Body of pancreas (tissue), 4 donors: ENCODE measurements around the gene SUSD3. TPM values are rescaled to one million over a fixed set of nuclear protein-coding genes. Genes with fewer than 3 reads are reported as not detected.

Experiments
- ATAC-seq: fragments of 150-250 bp; one replicate; pipeline ENCODE4 v1.9.1; 2016
- DNase-seq, 4 donors: peaks; one replicate each; pipeline ENCODE4 v3.0.0-alpha.2; 2019
- H3K27ac ChIP-seq, 4 donors: fragments of 200-600 bp; sonication (generic); 1 replicate in 3 of 4; 2 replicates in 1 of 4; pipeline versions ENCODE4 v1.5.1 to v1.6.1; 2016 to 2019; ENCODE audit warnings: mild to moderate bottlenecking in 1 of 4, mixed read lengths in 1 of 4, moderate library complexity in 1 of 4
- H3K27me3 ChIP-seq, 2 donors: fragments of 200-600 bp; sonication (generic); one replicate each; pipeline ENCODE4 v1.6.0; 2016; ENCODE audit warnings: mild to moderate bottlenecking in 1 of 2
- H3K36me3 ChIP-seq, 2 donors: fragments of 200-600 bp; sonication (generic); replicated peaks in 1 of 2; 2 replicates each; pipeline ENCODE4 v1.5.1; 2016; ENCODE audit warnings: low read depth in 2 of 2; ENCODE audit not compliant: insufficient read depth in 1 of 2
- H3K4me1 ChIP-seq: fragments of 200-600 bp; sonication (generic); one replicate; pipeline ENCODE4 v1.6.0; 2016
- H3K4me3 ChIP-seq, 2 donors: fragments of 200-600 bp; sonication (generic); 1 replicate in 1 of 2; 2 replicates in 1 of 2; pipeline ENCODE4 v1.5.1; 2016 to 2019
- H3K9me3 ChIP-seq, 3 donors: fragments of 200-600 bp; sonication (generic); 1 replicate in 2 of 3; 2 replicates in 1 of 3; pipeline ENCODE4 v1.5.1; 2016
- POLR2A ChIP-seq, 3 donors: fragments of 450-650 bp; IDR thresholded peaks; one replicate each; pipeline ENCODE4 v1.6.1; 2016; ENCODE audit warnings: antibody characterized with exemption in 3 of 3, mild to moderate bottlenecking in 2 of 3
- WGBS, 2 donors: methylation state at CpG; one replicate each; pipeline ENCODE4 v1.1.5; 2017; 5-methylcytosine and 5-hydroxymethylcytosine counted together
- intact Hi-C: fragments of 100-400 bp; cut with DNase I; formaldehyde crosslinking; loops from one replicate; pipeline ENCODE4 v1.15.1; 2023
- total RNA-seq, 2 donors: library from RNA; depleted of rRNA; stranded (reverse); fragments of >200 nt; gene quantifications; one replicate each; pipeline ENCODE4 v1.1.0, GENCODE V29; 2016
- TF ChIP-seq, protein P1 (sequence below), 7 experiments: fragments of 450-650 bp in 4 of 7; fragments of 200-600 bp in 3 of 7; sonication (generic) in 3 of 7; IDR thresholded peaks; one replicate each; pipeline ENCODE4 v1.5.1; 2016 to 2019; ENCODE audit warnings: antibody characterized with exemption in 7 of 7

The SUSD3 gene
- total RNA-seq, 2 donors from 2014 or later: 3.6 TPM; not detected in 1

DNA sequence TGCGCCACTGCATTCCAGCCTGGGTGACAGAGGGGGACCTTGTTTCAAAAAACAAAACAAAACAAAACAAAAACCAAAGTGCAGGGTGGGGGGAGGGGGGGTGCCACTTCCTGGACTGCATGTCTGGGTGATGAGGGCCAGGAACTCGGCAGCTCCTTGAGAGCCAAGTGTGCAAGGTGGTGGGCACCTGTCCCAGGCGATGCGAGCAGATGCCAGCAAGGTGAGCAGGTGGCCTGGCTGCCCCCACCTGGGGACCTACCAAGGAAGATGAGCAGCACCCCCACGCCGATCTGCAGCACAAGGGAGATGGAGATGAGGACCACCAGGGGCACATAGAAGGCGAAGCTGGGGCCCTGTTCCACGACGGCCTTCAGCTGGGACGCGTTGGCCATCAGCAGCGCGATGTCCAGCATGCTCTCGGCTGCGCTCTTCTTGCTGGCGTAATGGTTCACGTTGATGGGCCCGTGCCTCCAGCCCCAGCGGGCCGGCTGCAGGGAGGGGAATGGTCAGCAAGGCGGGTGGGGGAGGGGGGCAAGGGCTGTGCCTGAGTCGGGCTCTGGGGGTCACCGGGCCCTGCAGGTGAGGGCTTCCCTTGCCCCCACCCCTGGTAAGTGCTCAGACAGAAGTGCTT is 67.8 kb downstream of the SUSD3 start:
- intact Hi-C loops: no loop called here
- Histone ChIP-seq H3K27ac (peak overlapping the region in 1 of 4 donors; percentile 20), H3K4me1 (peaks cover 24% of the 10 kb centered on the region), H3K9me3 (no peaks in the 10 kb centered on the region), H3K36me3 (peaks cover 0 to 4% of the 10 kb centered on the region in 2 donors), H3K4me3 (no peak overlapping the region), H3K27me3 (no peaks in the 10 kb centered on the region)
- WGBS, 2 donors: 80 to 89% methylated on average over 13 to 21 of the region's 23 CpGs
- DNase-seq: peak in 2 of 4 donors; percentile 11 to 17
- ATAC-seq: no peak
- no peak for TF ChIP-seq POLR2A (IDR thresholded peaks at IDR 0.05)
- TF ChIP-seq, protein P1, sequence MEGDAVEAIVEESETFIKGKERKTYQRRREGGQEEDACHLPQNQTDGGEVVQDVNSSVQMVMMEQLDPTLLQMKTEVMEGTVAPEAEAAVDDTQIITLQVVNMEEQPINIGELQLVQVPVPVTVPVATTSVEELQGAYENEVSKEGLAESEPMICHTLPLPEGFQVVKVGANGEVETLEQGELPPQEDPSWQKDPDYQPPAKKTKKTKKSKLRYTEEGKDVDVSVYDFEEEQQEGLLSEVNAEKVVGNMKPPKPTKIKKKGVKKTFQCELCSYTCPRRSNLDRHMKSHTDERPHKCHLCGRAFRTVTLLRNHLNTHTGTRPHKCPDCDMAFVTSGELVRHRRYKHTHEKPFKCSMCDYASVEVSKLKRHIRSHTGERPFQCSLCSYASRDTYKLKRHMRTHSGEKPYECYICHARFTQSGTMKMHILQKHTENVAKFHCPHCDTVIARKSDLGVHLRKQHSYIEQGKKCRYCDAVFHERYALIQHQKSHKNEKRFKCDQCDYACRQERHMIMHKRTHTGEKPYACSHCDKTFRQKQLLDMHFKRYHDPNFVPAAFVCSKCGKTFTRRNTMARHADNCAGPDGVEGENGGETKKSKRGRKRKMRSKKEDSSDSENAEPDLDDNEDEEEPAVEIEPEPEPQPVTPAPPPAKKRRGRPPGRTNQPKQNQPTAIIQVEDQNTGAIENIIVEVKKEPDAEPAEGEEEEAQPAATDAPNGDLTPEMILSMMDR (IDR thresholded peaks at IDR 0.05): no peak

DNA sequence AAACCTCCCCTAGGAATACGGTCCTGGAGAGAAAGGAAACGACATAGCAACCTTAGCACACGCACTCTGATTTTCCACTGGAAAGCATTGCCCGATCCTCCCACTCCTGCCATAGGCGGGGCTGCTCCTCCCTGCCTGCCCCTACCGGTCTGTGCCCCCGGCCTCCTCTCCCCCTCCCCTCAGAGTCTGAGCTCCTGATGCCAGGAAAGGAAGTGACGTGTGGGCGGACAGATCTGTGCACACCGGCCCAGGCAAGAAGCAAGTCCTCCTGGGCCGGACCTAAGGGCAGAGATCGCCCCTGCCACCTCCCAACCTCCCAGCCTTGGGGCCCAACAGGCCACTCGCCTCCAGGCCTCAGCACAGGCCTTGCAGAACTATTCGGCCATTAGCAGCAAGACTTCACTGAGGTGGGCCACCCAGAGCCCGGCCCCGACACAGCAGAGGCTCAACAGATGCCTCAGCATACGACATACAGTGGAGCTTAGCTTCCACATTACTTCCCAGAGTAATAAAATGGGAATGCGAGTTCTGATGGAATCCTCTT is 68.4 kb downstream of the SUSD3 start:
- no peaks in the 10 kb centered on the region for H3K9me3 ChIP-seq
- H3K36me3 ChIP-seq: peaks cover 0 to 4% of the 10 kb centered on the region in 2 donors
- DNase-seq (peak in 3 of 4 donors; percentile 5 to 14 (median 11)), ATAC-seq (peak; percentile 5)
- TF ChIP-seq POLR2A (IDR thresholded peaks at IDR 0.05): no peak
- TF ChIP-seq, protein P1 (IDR thresholded peaks at IDR 0.05): no peak
- no peak overlapping the region for H3K4me3 ChIP-seq
- intact Hi-C loops: no loop called here
- H3K27ac ChIP-seq: no peak overlapping the region
- H3K27me3 ChIP-seq: no peaks in the 10 kb centered on the region
- H3K4me1 ChIP-seq: peaks cover 30% of the 10 kb centered on the region
- 76 to 78% methylated on average over 12 to 18 of the region's 18 CpGs for WGBS, 2 donors

DNA sequence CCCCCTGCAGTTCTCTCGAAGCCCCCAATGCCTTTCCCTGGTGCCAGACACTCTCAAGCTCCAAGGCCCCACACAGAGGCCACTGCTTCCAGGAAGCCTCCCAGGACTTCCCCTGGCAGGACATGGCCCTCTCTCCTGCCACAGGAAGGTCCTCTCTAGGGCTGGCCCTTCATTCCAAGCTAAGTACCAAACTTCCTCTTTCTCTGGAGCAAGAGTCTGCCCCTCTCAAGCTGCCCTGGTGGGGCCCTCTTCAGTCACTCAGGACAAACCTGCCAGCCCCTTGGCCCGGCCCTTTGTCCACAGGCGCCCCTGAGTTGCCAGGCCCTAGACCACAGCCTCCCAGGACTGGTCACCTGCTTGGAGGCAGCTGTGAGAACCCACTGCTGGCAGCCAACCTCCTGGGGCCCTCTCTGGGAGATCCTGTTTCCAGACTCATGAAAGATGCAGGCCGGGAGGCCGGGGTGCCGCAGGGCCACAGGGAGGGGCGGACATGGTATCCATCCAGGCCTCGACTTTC is 69.0 kb downstream of the SUSD3 start:
- no peak for ATAC-seq
- TF ChIP-seq, protein P1 (IDR thresholded peaks at IDR 0.05): no peak
- no peak for TF ChIP-seq POLR2A (IDR thresholded peaks at IDR 0.05)
- H3K4me3 ChIP-seq: no peak overlapping the region
- intact Hi-C loops: no loop called here
- peak in 2 of 4 donors; percentile 8 to 13 for DNase-seq
- H3K9me3 ChIP-seq: no peaks in the 10 kb centered on the region
- no peaks in the 10 kb centered on the region for H3K27me3 ChIP-seq
- 65 to 100% methylated on average over 1 to 8 of the region's 8 CpGs for WGBS, 2 donors
- peaks cover 0 to 4% of the 10 kb centered on the region in 2 donors for H3K36me3 ChIP-seq
- peaks cover 36% of the 10 kb centered on the region for H3K4me1 ChIP-seq
- H3K27ac ChIP-seq: no peak overlapping the region

DNA sequence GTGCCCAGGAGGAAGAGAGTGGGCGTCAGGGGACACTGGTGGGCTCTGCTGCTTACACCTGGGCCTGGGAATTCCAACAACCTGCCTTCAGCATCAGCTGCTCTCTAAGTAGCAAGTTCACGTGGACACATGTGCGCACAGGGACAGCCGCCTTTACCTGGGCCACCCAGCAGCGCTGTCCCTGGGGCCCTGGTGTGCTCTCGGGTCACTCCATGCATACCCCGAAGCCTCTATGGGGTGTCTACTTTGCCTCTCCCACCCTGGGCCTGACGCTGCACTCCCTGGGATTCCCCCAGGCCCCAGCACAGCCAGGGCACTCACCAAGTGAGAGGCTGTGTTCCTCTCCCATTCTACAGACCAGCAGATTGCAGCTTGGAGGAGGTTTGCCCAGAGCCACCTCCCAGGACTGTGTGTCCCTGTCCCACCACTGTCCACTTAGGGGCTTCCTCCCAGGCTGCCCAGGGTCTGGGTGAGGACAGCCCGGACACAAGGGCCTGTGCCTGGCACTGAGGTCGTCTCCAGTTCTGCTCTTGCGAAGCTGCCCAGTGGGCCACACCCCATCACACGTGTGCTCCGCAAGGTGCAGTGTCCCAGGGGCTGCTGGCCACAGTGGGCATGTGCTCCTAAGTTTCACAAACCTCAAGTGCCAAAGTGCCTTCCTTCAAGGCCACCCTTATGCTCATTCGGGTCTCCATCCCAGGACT is 69.7 kb downstream of the SUSD3 start:
- H3K27me3 ChIP-seq: no peaks in the 10 kb centered on the region
- H3K27ac ChIP-seq: no peak overlapping the region
- no peaks in the 10 kb centered on the region for H3K9me3 ChIP-seq
- H3K36me3 ChIP-seq: peaks cover 0 to 4% of the 10 kb centered on the region in 2 donors
- DNase-seq (no peak), ATAC-seq (no peak)
- H3K4me1 ChIP-seq: peaks cover 43% of the 10 kb centered on the region
- H3K4me3 ChIP-seq: no peak overlapping the region
- TF ChIP-seq, protein P1 (IDR thresholded peaks at IDR 0.05): no peak
- no peak for TF ChIP-seq POLR2A (IDR thresholded peaks at IDR 0.05)
- intact Hi-C loops: no loop called here
- 75 to 86% methylated on average over 5 to 14 of the region's 14 CpGs for WGBS, 2 donors
